GM21381 (cell line): Measurements from ENCODE around the gene USP9X.
"Not testable (repeated sequence)": the region's sequence is repeated elsewhere in the genome, so short reads cannot be mapped to it uniquely, and the experiment has no call there.

Experiments used
- ATAC-seq: cut with Tn5 transposase; IDR thresholded peaks from one replicate; pipeline ENCODE4 v1.9.1; 2021; ENCODE audit warnings: mild to moderate bottlenecking, moderate library complexity; ENCODE audit not compliant: unreplicated experiment

The USP9X gene

DNA sequence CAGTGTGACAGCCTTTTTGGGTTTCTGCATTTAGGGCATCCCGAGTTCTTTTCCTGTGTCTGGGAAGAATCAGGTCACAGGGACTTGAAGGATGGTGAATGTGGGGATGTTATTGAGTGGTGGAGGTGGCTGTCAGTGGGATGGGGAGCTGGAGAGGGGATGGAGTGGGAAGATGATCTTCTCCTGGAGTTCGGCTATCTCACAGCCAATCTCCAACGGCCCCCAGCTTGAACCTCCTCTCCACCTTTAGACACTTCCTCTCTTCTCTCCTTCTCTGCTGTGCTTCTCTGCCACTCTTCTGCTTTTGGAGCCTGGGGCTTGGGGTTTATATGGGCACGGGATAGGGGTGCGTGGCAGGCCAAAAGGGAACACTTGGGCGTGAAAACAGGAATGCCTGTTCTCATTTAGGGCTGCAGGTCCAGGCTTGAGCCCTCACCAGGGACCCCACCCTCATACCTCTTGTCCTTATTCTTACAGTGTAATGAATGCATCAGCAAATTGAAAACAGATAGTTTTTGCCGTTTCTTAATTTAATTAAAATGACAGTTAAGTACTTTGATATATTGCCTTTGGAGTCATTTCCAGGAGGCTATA lies 37.5 kb downstream of the USP9X start:
- no peak for ATAC-seq

DNA sequence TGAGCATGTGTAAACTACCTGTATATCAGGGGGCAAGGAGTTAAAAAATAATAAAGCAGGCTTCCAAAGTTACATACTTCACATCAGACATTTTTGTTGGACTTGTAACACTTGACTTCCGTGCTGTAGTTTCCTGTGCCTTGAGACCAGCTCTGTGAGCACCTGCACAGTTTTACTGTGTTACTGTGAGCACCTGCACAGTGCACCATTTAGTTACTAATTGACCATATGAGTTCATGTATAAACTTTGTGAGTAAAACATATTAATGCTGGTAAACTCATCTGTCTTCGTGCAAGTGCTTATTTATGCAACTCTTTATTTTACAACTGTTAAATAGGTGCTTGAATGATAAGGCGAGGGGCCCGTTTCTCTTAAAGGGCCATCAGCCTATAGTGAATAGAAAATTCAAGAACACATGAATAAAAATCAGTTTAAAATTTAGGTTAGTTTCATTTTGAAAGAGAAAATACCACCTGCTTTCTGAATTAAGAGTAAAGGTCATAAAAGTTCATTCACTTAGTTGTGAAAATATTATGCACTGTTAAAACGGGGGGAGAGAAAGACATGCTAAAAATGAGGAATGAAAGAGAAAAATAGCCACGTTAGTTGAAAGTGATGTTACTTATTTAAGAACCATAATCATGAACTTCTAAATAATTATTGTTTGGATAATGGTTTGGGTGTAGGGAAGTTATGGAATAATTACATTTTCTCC lies 42.4 kb downstream of the USP9X start:
- no peak for ATAC-seq

DNA sequence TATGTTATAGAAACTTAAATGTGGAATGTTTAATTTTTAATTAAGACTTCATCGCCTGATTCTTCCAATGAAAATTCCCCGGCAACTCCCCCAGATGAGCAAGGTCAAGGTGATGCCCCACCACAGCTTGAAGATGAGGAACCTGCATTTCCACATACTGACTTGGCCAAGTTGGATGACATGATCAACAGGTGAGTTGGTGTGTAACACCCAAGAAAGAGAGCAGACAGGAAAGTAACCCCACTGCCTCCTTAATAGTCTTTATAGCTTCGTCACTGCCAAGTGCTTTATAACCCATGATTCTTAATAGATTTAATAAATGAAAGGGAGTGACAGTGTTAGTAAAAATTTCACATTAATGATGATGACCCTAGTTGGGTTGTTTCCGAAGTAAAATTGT lies 43.7 kb downstream of the USP9X start:
- ATAC-seq: no peak

DNA sequence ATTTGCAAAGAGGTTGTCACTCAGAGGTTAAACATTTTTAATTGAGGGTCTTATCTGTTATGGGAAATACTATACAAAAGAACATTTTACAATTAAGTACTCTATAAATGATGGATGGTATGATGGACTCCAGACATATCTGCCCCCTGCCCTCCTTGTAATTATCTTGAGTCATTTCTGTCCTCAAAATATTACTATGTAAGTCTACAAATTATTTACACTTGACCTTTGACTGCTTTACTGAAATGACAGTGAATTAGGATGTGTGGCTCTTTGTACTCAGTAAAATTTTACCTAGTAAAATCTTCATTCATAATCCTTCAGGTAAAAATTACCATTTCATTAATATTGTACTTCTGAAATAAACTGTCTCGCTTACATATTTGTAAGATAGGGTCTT lies 46.5 kb downstream of the USP9X start:
- no peak for ATAC-seq

DNA sequence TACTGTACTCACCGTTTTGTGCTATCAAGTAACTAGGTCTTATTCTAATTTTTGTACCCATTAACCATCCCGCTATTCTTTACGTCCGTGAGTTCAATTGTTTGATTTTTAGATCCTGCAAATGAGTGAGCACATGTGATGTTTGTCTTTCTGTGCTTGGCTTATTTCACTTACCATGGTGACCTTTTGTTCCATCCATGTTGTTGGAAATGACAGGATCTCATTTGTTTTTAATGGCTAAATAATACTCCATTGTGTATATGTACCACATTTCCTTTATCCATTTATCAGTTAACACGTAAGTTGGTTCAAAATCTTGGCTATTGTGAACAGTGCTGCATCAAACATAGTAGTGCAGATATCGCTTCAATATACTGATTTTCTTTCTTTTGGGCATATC lies 48.3 kb downstream of the USP9X start:
- no peak for ATAC-seq

DNA sequence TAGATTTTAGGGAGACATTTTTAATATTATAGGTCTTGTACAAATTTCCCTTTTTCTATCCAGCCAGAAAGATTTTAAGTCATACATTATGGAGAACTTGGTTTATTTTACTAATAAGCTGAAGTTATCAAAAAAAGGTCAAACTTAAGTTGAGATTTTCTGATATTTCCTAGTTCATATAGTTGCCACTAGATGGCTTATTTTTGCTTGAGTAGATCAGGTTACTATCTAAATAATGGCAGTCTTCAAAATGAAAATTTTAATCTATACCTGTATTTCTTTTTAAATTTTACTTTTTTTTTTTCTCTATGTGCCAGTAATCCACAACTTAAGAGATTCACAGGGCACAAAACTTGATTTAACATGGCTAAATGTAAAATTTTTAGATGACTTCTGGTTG lies 52.3 kb downstream of the USP9X start:
- ATAC-seq: no peak

DNA sequence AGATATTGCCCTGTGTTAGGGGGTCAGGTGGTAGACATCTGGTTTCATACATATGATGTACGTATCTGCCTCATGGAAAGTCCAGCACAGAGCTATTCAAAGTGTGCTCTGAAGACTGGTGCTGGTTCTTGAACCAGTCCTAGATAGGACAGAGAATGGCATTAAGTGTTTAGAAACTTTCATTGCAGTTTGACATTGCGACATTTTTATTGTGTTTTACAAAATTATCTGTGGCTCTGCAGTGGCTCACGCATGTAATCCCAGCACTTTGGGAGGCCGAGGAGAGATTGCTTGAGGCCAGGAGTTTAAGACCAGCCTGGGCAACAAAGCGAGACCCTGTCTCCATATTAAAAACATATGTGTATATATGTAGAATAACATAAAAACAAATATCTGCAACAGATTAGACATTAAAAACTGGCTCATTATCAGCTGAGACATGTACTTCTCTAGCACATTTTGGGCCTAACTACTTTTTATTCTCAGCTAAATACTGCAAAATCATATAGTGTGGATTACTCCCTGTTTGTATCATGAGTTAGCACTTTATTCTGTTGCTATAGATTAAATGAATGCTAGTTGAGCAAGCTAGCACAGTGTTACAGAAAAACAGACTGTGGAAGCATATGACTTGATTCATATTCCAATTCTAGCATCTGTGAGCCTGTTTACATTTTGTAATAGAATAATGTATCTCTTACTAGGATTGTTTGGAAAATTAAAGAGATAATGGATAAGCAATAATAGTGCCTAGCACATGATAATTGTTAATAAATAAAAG lies 57.1 kb downstream of the USP9X start:
- no peak for ATAC-seq

DNA sequence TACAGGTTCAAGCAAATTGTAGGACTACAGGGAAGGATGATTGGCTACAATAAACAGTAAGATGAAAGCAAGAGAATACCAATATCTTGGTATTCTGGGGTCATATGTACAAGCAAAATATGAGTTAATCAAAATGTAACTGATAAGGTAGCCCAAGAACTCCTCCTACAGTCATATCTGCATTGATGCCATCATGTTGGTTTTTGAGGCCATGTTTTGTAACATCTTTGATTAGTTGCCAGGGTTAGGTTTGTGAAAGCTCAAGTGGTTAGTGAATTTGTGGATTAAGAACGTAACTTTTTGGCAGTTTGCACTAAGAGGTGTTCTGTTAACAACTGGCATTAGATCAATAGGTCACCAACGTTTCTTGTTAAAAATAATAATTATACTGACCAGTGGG lies 59.6 kb downstream of the USP9X start:
- no peak for ATAC-seq

DNA sequence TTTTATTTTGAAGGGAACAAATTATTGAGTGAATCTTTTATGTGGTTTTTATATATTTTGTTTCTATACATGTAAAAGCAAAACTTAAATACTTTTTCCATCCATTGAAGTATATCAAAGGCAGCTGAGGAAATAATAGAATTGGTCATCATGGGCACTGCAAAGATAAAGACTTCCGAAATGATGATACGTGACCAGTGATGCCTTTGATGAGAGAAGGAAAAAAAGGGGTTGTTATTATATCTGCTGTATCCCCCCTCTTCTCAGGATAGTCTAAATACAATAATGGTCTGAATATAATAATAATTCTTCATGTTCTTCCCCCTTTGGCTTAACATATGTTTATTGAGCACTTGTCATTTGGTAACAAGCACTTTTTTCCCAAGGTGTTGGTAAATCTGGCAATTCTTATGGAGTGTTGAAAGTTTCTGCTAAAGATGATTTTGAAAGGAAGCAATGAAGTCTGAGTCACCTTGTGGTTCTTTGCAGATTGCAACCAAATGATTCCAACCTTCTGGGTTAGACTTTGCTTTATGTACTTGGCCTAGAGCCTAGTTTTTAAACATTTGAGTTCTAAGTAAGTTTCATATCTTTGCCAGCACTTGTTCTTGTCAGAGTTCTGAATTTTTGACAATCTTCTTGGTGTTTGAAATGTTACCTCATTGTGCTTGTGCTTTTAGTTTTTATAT lies 60.8 kb downstream of the USP9X start:
- ATAC-seq: no peak

DNA sequence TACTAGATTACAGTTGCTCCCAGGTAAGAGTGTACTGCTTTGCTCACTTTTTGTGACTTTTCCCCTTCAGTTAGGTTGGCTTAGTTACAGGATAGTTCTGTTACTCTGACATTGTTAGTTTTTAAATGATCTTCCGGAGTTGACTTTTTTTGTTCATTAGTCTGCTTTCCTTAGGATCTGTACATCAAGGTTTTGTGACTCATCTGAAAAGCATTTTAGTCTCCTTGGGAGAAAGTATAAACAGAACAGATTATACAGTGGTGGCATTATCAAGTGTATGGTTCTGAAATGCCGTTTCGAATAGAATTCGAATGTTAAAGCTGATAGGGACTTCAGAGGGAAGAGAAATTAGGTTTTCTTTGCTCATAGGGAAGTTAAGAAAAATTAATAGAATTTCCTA lies 63.3 kb downstream of the USP9X start:
- no peak for ATAC-seq

DNA sequence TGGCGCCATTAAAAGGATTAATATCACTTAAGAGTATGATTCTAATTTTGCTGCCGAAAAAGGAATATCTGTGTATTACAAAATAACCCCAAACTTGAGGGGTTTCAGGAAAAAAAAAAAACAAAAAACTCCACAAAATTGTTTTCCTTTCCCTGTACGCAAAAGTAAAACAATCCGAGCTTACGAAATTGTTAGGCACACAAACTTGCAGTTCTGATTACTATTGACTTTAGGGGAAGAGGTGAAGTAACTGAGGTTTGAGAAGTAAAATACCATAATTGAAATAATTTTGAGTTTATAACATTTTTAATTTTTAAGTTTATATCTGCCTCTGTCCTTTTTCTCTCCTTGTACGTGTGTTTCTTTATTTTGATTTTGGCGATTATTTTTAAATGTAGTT lies 64.8 kb downstream of the USP9X start:
- no peak for ATAC-seq

DNA sequence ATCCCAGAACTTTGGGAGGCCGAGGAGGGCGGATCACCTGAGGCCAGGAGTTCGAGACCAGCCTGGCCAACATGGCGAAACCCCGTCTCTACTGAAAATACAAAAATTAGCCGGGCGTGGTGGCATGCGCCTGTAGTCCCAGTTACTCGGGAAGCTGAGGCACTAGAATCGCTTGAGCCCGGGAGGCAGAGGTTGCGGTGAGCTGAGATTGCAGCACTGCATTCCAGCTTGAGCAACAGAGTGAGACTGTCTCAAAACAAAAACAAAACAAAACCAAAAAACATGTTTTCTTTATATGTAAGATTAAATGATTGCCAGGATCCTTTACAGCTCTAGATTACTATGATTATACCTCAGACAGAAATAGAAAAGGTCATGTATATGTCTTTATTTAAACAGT lies 66.5 kb downstream of the USP9X start:
- ATAC-seq: not testable (repeated sequence)

DNA sequence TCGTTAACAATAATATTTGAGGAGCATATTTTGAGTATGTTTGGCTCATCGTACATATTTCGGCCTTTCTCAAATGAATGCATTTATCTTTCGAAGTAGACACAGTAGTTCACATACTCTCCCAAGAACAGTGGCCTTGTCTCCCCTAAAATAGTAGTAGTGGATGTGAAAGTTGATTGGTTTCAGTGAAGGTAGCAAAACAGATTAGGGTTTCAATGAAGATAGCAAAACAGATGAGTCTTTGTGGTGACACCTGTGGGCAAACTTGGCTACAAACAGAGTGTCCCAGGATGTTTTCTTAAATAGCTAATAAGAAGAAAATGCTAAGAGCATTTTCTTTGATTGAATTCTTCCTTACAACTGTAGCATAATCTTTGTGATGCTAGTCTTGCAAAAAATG lies 67.0 kb downstream of the USP9X start:
- ATAC-seq: no peak

DNA sequence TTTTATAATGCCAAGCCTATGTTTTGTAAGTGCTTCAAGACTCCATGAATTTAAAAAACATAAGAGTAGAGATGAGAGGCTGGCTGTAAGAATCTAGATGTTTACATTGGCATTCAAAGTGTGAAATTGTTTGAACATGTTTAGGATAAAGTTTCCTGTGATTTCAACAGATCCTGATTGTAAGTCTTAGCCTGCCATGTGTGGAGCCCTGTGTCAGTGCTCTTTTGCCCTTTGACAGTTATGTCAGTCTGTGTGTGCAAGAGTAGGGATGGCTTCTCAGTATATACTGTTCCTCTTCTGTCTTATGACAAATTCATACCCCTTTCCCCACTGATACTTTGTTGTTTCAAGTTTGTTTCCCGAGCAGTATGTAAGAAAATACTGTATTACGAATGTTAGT lies 68.2 kb downstream of the USP9X start:
- no peak for ATAC-seq

DNA sequence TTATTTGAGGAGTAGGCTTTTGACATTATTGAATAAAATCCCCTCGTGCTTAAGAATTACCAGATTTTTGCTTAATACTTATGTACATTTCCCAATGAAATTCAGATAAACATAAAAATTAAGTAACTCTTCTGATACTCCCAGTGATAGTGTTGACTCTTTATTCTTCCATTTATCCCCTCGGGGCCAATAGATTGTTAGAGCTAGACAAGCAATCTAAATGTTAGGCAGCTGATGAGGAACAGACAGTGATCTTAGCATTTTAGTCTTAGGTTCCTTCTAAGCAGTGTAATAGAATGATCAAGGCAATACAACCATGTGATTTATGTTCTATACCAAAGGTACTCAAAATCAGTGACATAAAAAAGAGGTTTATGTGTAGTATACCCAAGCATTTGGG lies 68.7 kb downstream of the USP9X start:
- ATAC-seq: no peak

DNA sequence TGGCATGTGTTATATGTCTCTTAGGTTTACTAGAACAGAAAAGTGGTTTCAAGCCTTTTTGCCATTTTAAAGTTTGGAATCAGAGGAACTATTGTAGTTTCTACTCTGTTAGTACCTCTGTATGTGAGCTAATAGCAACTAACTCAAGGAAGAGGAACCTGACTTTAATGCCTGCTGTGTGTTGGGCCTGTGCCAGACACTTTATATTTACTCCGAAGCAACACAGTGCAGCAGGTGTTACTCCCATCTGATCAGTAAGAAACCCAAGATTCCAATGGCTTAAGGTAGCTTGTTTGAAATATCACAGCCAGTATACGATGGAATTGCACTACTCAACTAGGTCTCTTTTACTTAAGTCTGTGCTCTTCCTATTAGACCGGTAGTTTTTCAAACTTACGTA lies 79.2 kb downstream of the USP9X start:
- ATAC-seq: no peak

DNA sequence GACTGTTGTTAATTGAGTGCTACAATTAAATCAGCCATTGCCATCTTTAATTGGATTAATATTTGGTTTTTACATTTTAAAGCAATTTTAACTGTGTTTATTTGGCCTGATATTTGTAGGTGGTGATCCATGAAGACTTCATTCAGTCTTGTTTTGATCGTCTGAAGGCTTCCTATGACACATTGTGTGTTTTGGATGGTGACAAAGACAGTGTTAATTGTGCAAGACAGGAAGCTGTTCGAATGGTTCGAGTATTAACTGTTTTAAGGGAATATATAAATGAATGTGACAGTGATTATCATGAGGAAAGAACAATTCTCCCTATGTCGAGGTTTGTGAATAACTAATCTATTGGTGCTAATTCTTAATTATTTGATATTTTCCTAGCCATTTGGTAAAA lies 82.6 kb downstream of the USP9X start:
- ATAC-seq: no peak

DNA sequence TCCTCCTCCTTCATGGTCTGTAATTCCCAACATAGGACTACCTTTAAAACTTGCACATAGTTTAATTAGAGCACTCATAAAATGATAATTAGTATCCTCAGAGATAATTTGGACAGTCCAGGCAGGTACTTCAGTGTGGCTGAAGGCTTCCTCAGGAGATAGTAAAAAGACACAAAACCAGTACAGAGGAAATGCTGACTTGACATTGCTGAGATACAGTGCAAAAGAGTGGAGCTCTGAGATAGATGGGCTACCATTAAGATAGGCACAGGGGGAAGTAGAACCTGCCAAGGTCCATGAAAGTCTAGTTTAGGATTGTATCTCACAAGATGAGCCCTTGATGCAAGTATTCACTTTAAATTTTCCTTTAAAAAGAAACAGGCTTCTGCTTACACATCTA lies 91.0 kb downstream of the USP9X start:
- no peak for ATAC-seq

DNA sequence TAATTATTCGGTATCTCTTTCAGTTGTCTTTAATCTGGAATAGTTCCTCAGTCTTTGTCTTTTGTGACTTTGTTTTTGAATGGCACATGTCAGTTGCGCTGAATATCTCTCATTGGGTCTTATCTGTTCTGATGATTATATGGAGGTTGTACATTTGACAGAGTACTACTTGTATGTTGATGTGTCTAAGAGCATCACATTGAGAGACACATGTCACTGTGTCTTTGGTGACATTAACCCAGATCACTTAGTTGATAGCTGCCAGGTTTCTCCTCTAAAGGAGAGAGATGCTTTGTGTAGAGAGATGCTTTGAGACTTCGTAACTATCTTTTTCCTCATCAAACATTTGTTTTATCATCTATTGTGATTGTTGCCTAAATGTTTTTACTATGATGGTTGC lies 92.1 kb downstream of the USP9X start:
- no peak for ATAC-seq

DNA sequence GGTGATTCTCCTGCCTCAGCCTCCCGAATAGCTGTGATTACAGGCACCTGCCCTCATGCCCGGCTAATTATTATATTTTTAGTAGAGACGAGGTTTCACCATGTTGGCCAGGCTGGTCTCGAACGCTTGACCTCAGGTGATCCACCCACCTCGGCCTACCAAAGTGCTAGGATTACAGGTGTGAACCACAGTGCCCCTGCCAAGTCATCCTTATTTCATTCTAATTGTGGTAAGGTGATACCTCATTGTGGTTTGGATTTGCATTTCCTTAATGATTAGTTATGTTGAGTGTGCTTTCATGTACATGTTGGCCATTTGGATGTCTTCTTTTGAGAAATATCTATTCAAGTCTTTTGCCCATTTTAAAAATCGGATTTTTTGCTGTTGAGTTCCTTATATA lies 93.0 kb downstream of the USP9X start:
- ATAC-seq: no peak

DNA sequence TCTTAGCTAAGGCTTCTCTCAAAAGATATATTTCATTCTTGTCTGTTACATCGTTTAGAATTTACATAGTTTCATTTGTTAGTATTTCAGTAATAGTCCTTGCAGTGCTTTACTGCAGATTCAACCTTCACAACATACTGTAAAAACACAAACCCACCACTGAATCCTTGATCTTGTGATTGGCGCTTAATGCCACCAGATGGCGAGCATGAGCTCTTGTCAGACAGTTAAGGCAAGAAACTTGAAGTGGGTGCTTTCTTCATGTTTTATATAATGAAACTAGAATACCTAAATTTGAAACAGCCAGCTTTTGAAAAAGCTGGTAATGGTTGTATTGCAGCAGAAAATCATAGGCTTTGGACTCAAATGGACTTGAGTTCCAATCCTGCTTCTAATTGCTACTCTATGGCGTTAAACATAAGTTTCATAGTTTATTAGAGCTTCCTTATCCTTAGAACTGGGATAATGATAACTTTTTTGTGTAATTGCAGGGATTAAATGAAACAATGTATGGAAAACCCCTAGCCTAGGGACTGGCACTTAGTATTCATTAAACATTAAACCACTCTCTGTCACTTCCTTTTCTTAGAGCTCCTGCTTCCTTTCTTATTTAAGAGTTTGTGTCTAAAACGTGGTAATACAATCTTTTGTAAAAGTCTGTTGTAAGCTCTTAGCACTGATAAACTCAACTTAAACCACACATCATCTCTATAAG lies 95.1 kb downstream of the USP9X start:
- ATAC-seq: no peak
